Measurements from ENCODE around the gene IGF2. TPM values are rescaled to one million over a fixed set of nuclear protein-coding genes. Genes with fewer than 3 reads are reported as not detected.
A peak's percentile ranks its signal among the peaks of the same experiment; 100 is the strongest.

Gene IGF2
- 10 to 100 TPM in 2 of 6 donors, 1 to 10 TPM in 3, not detected in 1; 7.0 to 24.4 (median 8.4) TPM for total RNA-seq

- no peak within 1 kb of the TSS for H3K27ac ChIP-seq
- WGBS, 2 donors = 7% methylated on average over 18 of the region's 62 CpGs; no CpG with 5 or more reads in 1 of the 2 donors
- ATAC-seq (ENCODE audit: low FRiP score in 2 of 2) = peak in 1 of 2 donors; percentile 9
Measured at GRCh38 chr11:2139123-2139521, at the start of gene IGF2. TSS of gene IGF2 (minus strand) at chr11:2139389. CDS start at chr11:2135523, 3,866 bp downstream.

GRCh38 chr11:2188745-2189144 lies 49.6 kb upstream of the IGF2 start:
- no peak overlapping the region for H3K27ac ChIP-seq
- H3K4me3 ChIP-seq = no peak overlapping the region
- no peaks in the 10 kb centered on the region for H3K36me3 ChIP-seq
- TF ChIP-seq POLR2A (IDR thresholded peaks at IDR 0.05) (no peak), EP300 (IDR thresholded peaks at IDR 0.05) (no peak), CTCF (IDR thresholded peaks at IDR 0.05) (no peak), POLR2AphosphoS5 (IDR thresholded peaks at IDR 0.05) (no peak)
- peaks cover 0 to 13% (median 2%) of the 10 kb centered on the region in 4 donors for H3K4me1 ChIP-seq
- ATAC-seq (ENCODE audit: low FRiP score in 2 of 2) = no peak
- DNase-seq = peak in 1 of 2 donors; percentile 54
- no peaks in the 10 kb centered on the region for H3K27me3 ChIP-seq
- no peaks in the 10 kb centered on the region for H3K9me3 ChIP-seq
- 91 to 93% methylated on average over 19 of the region's 19 CpGs for WGBS, 2 donors

More at GRCh38 chr11:2139123-2139521, at the start of gene IGF2:
- no peaks in the 10 kb centered on the region for H3K36me3 ChIP-seq
- peak in 1 of 2 donors; percentile 84 for DNase-seq
- TF ChIP-seq CTCF (IDR thresholded peaks at IDR 0.05) (peak in 1 of 6 experiments; percentile 8), EP300 (IDR thresholded peaks at IDR 0.05) (no peak)
- H3K4me3 ChIP-seq = peak within 1 kb of the TSS; percentile 7 to 40 (median 32)
- H3K27me3 ChIP-seq = peaks cover 3 to 60% (median 49%) of the 10 kb centered on the region in 4 donors
- peaks cover 29 to 52% (median 37%) of the 10 kb centered on the region in 4 donors for H3K4me1 ChIP-seq
- H3K9me3 ChIP-seq = no peaks in the 10 kb centered on the region

- Histone ChIP-seq H3K36me3 (no peaks in the 10 kb centered on the region), H3K27me3 (no peaks in the 10 kb centered on the region), H3K27ac (no peak overlapping the region), H3K4me3 (no peak overlapping the region), H3K4me1 (peaks cover 0 to 13% (median 2%) of the 10 kb centered on the region in 4 donors), H3K9me3 (no peaks in the 10 kb centered on the region)
- DNase-seq (no peak), ATAC-seq (ENCODE audit: low FRiP score in 2 of 2) (no peak)
- WGBS, 2 donors = 86 to 90% methylated on average over 7 of the region's 7 CpGs
- no peak for TF ChIP-seq POLR2A (IDR thresholded peaks at IDR 0.05)
- no peak for TF ChIP-seq CTCF (IDR thresholded peaks at IDR 0.05)
- TF ChIP-seq POLR2AphosphoS5 (IDR thresholded peaks at IDR 0.05) = no peak
- TF ChIP-seq EP300 (IDR thresholded peaks at IDR 0.05) = no peak
Measured at GRCh38 chr11:2187280-2187707, 48.1 kb upstream of the IGF2 start.

- 18 to 29% methylated on average over 14 to 15 of the region's 21 CpGs for WGBS, 2 donors
- Histone ChIP-seq H3K9me3 (no peaks in the 10 kb centered on the region), H3K27me3 (no peaks in the 10 kb centered on the region), H3K4me3 (no peak overlapping the region), H3K36me3 (no peaks in the 10 kb centered on the region), H3K27ac (no peak overlapping the region), H3K4me1 (peaks cover 0 to 13% (median 2%) of the 10 kb centered on the region in 4 donors)
- TF ChIP-seq POLR2A (IDR thresholded peaks at IDR 0.05) = no peak
- peak; percentile 10 to 62 (median 50) for TF ChIP-seq CTCF (IDR thresholded peaks at IDR 0.05)
- peak in 1 of 2 donors; percentile 66 for DNase-seq
- no peak for ATAC-seq (ENCODE audit: low FRiP score in 2 of 2)
Measured at GRCh38 chr11:2186669-2187279, 47.6 kb upstream of the IGF2 start.
